ENCODE results near the gene NTNG1. TPM values are rescaled to one million over a fixed set of nuclear protein-coding genes. Genes with fewer than 3 reads are reported as not detected.

NTNG1 gene
- total and polyA plus RNA-seq, 4 donors: 0.72 to 26.7 (median 3.9) TPM

GRCh38 chr1:107274227-107274626 lies 133.4 kb downstream of the NTNG1 start:
- DNase-seq (peak in 1 of 3 donors; percentile 17), ATAC-seq (ENCODE audit: insufficient read depth, low FRiP score) (no peak)
- no peaks in the 10 kb centered on the region for H3K36me3 ChIP-seq (ENCODE audit: control insufficient read depth in 4 of 4, insufficient read depth in 4 of 4, low read length in 4 of 4)
- no peak overlapping the region for H3K9ac ChIP-seq (ENCODE audit: insufficient read depth in 1 of 2, low read length in 2 of 2)
- H3K27me3 ChIP-seq (ENCODE audit: control insufficient read depth in 3 of 3, insufficient read depth in 3 of 3, low read length in 2 of 3): no peaks in the 10 kb centered on the region
- 69 to 83% methylated on average over 1 of the region's 1 CpG for WGBS, 2 donors
- TF ChIP-seq CTCF (IDR thresholded peaks at IDR 0.05; ENCODE audit: control extremely low read depth, extremely low read depth): no peak
- no peak overlapping the region for H3K4me3 ChIP-seq
- no peak overlapping the region for H3K27ac ChIP-seq (ENCODE audit: low read depth in 1 of 2, low read length in 1 of 2)
- H3K9me3 ChIP-seq (ENCODE audit: control insufficient read depth in 4 of 4, insufficient read depth in 3 of 4, low read length in 3 of 4): no peaks in the 10 kb centered on the region
- H3K4me1 ChIP-seq (ENCODE audit: control insufficient read depth in 5 of 5, insufficient read depth in 5 of 5, low read length in 5 of 5): peaks cover 0 to 2% (median 0%) of the 10 kb centered on the region in 5 donors

GRCh38 chr1:107276247-107276646 lies 135.4 kb downstream of the NTNG1 start:
- Histone ChIP-seq H3K9me3 (ENCODE audit: control insufficient read depth in 4 of 4, insufficient read depth in 3 of 4, low read length in 3 of 4) (no peaks in the 10 kb centered on the region), H3K9ac (ENCODE audit: insufficient read depth in 1 of 2, low read length in 2 of 2) (no peak overlapping the region), H3K4me3 (no peak overlapping the region), H3K27ac (ENCODE audit: low read depth in 1 of 2, low read length in 1 of 2) (no peak overlapping the region), H3K4me1 (ENCODE audit: control insufficient read depth in 5 of 5, insufficient read depth in 5 of 5, low read length in 5 of 5) (peaks cover 0 to 2% (median 0%) of the 10 kb centered on the region in 5 donors), H3K27me3 (ENCODE audit: control insufficient read depth in 3 of 3, insufficient read depth in 3 of 3, low read length in 2 of 3) (no peaks in the 10 kb centered on the region), H3K36me3 (ENCODE audit: control insufficient read depth in 4 of 4, insufficient read depth in 4 of 4, low read length in 4 of 4) (no peaks in the 10 kb centered on the region)
- WGBS, 2 donors: 54% methylated on average over 1 of the region's 1 CpG
- no peak for TF ChIP-seq CTCF (IDR thresholded peaks at IDR 0.05; ENCODE audit: control extremely low read depth, extremely low read depth)
- ATAC-seq (ENCODE audit: insufficient read depth, low FRiP score) (no peak), DNase-seq (no peak)

GRCh38 chr1:107277022-107277421 lies 136.2 kb downstream of the NTNG1 start:
- 34 to 66% methylated on average over 4 of the region's 4 CpGs for WGBS, 2 donors
- Histone ChIP-seq H3K36me3 (ENCODE audit: control insufficient read depth in 4 of 4, insufficient read depth in 4 of 4, low read length in 4 of 4) (no peaks in the 10 kb centered on the region), H3K27me3 (ENCODE audit: control insufficient read depth in 3 of 3, insufficient read depth in 3 of 3, low read length in 2 of 3) (no peaks in the 10 kb centered on the region), H3K4me3 (no peak overlapping the region), H3K9ac (ENCODE audit: insufficient read depth in 1 of 2, low read length in 2 of 2) (no peak overlapping the region), H3K27ac (ENCODE audit: low read depth in 1 of 2, low read length in 1 of 2) (no peak overlapping the region), H3K9me3 (ENCODE audit: control insufficient read depth in 4 of 4, insufficient read depth in 3 of 4, low read length in 3 of 4) (no peaks in the 10 kb centered on the region), H3K4me1 (ENCODE audit: control insufficient read depth in 5 of 5, insufficient read depth in 5 of 5, low read length in 5 of 5) (peaks cover 0 to 2% (median 0%) of the 10 kb centered on the region in 5 donors)
- DNase-seq (peak; percentile 44 to 74 (median 60)), ATAC-seq (ENCODE audit: insufficient read depth, low FRiP score) (no peak)
- TF ChIP-seq CTCF (IDR thresholded peaks at IDR 0.05; ENCODE audit: control extremely low read depth, extremely low read depth): no peak

- Histone ChIP-seq H3K27me3 (ENCODE audit: control insufficient read depth in 3 of 3, insufficient read depth in 3 of 3, low read length in 2 of 3) (no peaks in the 10 kb centered on the region), H3K27ac (ENCODE audit: low read depth in 1 of 2, low read length in 1 of 2) (no peak overlapping the region), H3K4me3 (no peak overlapping the region), H3K4me1 (ENCODE audit: control insufficient read depth in 5 of 5, insufficient read depth in 5 of 5, low read length in 5 of 5) (no peaks in the 10 kb centered on the region), H3K9ac (ENCODE audit: insufficient read depth in 1 of 2, low read length in 2 of 2) (no peak overlapping the region), H3K36me3 (ENCODE audit: control insufficient read depth in 4 of 4, insufficient read depth in 4 of 4, low read length in 4 of 4) (no peaks in the 10 kb centered on the region), H3K9me3 (ENCODE audit: control insufficient read depth in 4 of 4, insufficient read depth in 3 of 4, low read length in 3 of 4) (no peaks in the 10 kb centered on the region)
- ATAC-seq (ENCODE audit: insufficient read depth, low FRiP score): no peak
- TF ChIP-seq CTCF (IDR thresholded peaks at IDR 0.05; ENCODE audit: control extremely low read depth, extremely low read depth): no peak
- 92 to 94% methylated on average over 4 of the region's 4 CpGs for WGBS, 2 donors
- DNase-seq: no peak
Measured at GRCh38 chr1:107286125-107286524, 145.3 kb downstream of the NTNG1 start.
